ENCODE results near the gene ACAP2.
"Not testable (repeated sequence)": the region's sequence is repeated elsewhere in the genome, so short reads cannot be mapped to it uniquely, and the experiment has no call there.

The ACAP2 gene

GRCh38 chr3:195442573-195443390 is at the start of gene ACAP2:
ACAP2 (minus strand) TSS chr3:195443020; CDS start chr3:195442847, 173 bp downstream.
- peak; percentile 99 for DNase-seq (ENCODE audit: low read depth)

GRCh38 chr3:195475614-195476013 is 32.8 kb upstream of the ACAP2 start:
- DNase-seq (ENCODE audit: low read depth), result no peak

GRCh38 chr3:195475116-195475515 is 32.3 kb upstream of the ACAP2 start:
- not testable (repeated sequence) for DNase-seq (ENCODE audit: low read depth)

GRCh38 chr3:195468841-195469240 is 26.0 kb upstream of the ACAP2 start:
- DNase-seq (ENCODE audit: low read depth), result no peak

GRCh38 chr3:195468391-195468776 is 25.6 kb upstream of the ACAP2 start:
- no peak for DNase-seq (ENCODE audit: low read depth)

- peak; percentile 51 for DNase-seq (ENCODE audit: low read depth)
These were observed 25.0 kb upstream of the ACAP2 start for GRCh38 chr3:195467641-195468390.

- DNase-seq (ENCODE audit: low read depth), result no peak
These were observed 23.4 kb upstream of the ACAP2 start for GRCh38 chr3:195466251-195466650.

- not testable (repeated sequence) for DNase-seq (ENCODE audit: low read depth)
These were observed 20.1 kb upstream of the ACAP2 start for GRCh38 chr3:195462922-195463321.

GRCh38 chr3:195462308-195462610 is 19.4 kb upstream of the ACAP2 start:
- no peak for DNase-seq (ENCODE audit: low read depth)

- DNase-seq (ENCODE audit: low read depth), result no peak
These were observed 18.9 kb upstream of the ACAP2 start for GRCh38 chr3:195461594-195462307.

- no peak for DNase-seq (ENCODE audit: low read depth)
These were observed 17.4 kb upstream of the ACAP2 start for GRCh38 chr3:195460091-195460713.

GRCh38 chr3:195458316-195458717 is 15.5 kb upstream of the ACAP2 start:
- no peak for DNase-seq (ENCODE audit: low read depth)

GRCh38 chr3:195455789-195456188 is 13.0 kb upstream of the ACAP2 start:
- no peak for DNase-seq (ENCODE audit: low read depth)

GRCh38 chr3:195453236-195453635 is 10.4 kb upstream of the ACAP2 start:
- no peak for DNase-seq (ENCODE audit: low read depth)

- DNase-seq (ENCODE audit: low read depth), result no peak
These were observed 8.7 kb upstream of the ACAP2 start for GRCh38 chr3:195451373-195452015.

GRCh38 chr3:195450731-195451229 is 8.0 kb upstream of the ACAP2 start:
- peak; percentile 71 for DNase-seq (ENCODE audit: low read depth)

- DNase-seq (ENCODE audit: low read depth), result no peak
These were observed 5.5 kb upstream of the ACAP2 start for GRCh38 chr3:195448205-195448875.

- no peak for DNase-seq (ENCODE audit: low read depth)
These were observed 4.4 kb upstream of the ACAP2 start for GRCh38 chr3:195447201-195447600.

- no peak for DNase-seq (ENCODE audit: low read depth)
These were observed 3.5 kb upstream of the ACAP2 start for GRCh38 chr3:195446359-195446758.

GRCh38 chr3:195445885-195446284 is 3.1 kb upstream of the ACAP2 start:
- no peak for DNase-seq (ENCODE audit: low read depth)

GRCh38 chr3:195443391-195443989 is 670 bp upstream of the ACAP2 start:
- DNase-seq (ENCODE audit: low read depth), result no peak
